HG02642 (cell line): ENCODE data around the gene RAD51B.

ENCODE experiments used
- ATAC-seq: cut with Tn5 transposase; IDR thresholded peaks from one replicate; pipeline ENCODE4 v1.9.1; 2021; ENCODE audit warnings: mild to moderate bottlenecking; ENCODE audit not compliant: unreplicated experiment, poor library complexity

RAD51B gene

DNA sequence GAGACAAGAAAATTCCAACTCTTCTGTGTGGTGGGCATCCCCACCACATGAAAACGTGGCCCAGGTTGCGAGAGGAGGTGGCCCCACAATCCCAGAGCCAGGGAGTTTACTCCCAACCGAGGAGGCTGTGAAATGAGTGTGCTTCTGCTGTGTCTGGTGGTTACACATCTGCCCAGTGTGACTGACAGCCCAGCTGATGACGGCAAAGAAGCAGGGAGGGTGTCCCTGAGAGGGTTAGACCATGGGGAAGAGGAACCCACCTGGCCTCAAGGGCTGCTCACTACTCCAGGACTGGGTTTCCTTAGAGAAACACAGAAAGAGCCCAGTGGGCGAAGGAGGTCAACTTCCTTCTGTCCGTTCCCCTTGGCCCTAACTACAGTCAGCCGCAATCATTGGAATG, 948.7 kb downstream of the RAD51B start:
- ATAC-seq = no peak

DNA sequence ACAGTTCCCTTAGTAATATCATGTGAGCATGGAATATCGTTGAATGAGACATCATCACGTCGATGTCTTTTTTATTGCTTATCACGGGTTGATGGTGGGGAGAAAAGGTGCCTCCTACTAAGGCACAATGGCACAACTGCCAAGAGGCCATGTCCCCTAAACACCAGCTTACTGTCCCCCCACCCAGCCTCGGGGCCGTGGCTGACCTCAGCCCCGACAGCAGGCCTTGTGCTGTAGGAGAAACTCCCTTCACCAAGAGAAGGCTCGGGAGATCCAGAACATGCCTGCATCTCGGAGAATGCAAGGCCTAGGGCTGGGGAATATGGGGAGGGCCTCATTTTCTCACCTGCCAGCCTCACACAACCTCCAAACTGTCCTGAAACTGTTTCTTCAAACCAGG, 950.5 kb downstream of the RAD51B start:
- ATAC-seq = no peak

DNA sequence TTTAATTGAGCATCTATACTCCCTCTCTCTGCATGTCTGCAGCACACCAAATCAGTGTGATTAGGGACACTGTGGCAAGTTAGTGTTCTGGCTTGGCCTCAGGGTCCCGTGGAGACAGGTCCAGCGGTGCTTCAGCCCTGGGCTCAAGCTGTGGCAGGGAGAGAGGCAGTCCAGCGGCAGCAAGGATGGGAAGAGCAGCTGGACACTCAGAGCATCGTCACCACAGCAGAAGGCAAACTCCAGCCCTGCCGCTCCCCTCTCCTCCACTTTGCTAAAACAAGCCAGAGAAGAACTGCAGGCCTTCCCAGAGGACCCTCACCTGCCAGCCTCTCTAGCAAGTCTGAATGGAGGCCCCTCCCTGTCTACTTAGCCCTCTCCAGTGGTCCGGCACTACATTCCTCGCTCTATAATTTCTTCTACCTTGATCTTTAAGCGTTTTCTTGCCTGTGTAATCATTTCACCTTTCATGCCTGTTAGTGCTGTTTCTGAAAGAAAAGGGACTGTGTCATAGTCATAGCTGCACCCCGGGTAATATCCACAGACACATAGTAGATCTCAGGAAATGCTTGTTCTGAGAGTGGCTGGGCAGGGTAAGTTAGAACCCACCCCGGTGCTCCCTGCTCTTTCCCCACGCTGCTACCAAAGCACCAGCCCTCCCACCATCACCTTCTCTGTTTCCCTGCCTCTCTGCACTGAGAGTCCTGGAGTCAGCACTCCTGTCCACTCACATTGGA, 951.1 kb downstream of the RAD51B start:
- no peak for ATAC-seq

DNA sequence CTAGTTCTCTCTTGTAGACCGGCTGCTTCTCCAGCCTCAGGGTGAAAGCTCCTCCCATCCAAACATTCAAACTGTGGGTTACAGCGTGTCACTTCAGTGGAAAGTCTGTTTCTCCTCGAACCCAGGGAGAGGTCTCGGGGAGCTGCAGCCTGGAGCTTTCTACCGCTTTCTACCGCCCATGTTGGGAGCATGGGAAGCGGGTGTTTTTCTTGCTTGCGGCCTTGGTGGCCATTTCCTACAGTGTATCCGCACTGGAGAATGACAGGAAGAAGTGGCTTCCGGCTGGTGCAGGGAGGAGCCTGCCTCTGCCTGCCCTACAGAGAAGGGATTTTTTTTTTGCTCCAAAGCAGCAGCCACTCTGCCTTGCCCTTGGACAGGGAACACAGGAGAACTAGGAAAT, 952.1 kb downstream of the RAD51B start:
- no peak for ATAC-seq

DNA sequence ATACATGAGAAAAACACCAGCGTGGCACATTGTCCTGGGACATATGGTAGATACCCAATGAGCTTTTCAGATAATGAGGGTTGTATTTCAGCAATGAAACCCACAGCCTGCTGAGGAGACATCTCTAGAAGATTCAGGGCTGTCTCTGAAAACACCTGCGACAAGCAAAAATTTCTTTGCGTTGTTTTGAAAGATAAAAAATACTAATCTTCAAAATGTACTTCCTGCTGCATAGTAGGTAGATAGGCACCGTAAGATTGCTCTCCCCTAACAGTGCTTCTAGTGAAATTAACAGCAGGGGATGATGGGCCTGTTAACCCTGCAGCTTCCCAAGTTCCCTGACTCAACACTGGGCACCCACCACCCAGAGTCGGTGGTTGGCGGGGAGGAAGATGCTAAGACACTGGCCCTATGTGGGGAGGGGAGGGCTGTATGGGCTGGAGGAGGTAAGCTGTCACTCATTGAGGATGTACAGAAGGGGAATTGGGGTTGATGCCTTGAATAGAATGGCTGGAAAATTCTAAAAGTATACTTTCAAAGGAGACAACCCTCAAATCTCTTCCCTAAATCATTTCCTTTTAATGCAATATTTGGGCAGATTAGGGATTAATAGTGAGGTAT, 953.3 kb downstream of the RAD51B start:
- no peak for ATAC-seq

DNA sequence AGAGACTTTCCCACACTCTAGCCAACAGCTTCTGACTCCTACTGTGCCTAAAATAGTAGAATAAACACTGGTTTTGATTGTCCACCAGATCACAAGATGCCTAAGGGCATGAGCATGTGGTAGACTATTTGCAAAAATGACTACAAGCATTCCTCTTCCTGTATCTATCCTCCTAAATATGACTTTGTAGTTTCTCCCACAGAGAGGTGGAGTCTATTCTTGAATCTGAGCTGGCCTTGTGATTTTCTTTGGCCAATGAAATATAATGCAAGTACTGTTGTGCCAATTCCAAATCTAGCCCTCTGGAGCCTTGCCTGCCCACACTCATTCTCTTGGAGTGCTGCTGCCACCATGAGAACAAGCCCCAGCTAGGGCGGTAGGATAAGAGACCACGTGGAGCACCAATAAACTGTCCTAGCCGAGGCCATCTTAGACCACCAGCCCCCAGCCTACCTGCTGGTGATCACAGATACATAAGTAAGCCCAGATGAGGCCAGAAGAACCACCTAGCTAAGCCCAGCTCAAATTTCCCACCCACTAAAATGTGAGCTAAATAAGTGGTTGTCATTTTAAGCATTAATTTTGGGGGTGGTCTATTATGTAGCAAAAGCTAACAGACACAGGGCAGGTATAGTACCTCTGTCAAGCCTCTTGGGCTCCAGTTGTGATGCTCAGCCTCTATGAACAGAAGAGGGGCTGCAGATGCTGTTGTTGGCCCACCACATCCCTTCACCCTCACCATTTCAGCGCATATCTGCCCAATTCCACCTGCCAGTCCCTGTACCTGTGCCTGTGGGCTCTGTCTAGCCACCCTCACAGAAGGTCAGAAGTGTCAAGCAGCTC, 955.4 kb downstream of the RAD51B start:
- no peak for ATAC-seq

DNA sequence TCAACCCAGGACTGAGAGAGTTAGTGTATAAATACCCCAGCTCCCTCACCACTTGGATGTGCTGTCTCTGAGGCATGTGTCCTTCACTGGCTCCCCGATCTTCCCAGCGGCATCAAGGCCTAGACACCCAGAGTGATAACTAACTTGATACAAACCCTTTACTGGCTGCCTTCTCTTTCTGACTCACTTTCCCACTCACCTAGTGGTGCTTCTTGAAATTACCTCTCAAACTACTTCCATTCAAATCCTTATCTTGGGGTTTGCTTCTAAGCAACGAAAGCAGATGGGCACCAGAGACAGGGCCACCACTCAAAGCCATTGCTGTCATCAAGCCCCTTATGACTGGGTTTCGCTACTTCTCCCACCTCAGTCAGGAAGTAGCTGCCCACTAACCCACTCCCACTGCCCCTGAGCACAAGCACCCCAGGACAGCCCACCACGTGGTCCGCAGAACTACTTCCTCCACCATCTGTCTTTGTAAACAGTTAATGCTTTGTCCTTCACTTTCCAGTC, 956.1 kb downstream of the RAD51B start:
- ATAC-seq = no peak

DNA sequence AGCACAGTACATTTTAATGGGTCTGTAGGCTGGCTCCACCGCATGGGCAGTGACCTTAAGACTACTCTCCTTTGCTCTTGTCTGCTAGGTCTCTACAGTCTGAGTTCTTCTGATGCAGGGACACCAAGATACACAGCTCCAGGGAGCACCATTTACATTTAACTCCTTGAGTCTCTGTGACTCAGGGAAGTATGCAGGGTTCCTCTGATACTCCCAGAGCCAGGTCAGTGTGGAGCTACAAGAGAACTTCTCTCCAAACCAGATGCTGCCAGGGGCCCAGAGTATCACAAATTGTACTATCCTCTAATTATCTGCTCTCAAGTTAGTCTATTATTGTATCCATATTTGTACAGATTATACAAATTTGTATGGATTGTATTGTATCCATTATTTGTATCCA, 958.1 kb downstream of the RAD51B start:
- ATAC-seq = no peak
